ENCODE data around the gene MAN1B1. TPM values are rescaled to one million over a fixed set of nuclear protein-coding genes. Genes with fewer than 3 reads are reported as not detected.
"Not testable (repeated sequence)": the region's sequence is repeated elsewhere in the genome, so short reads cannot be mapped to it uniquely, and the experiment has no call there.

Gene MAN1B1
- total RNA-seq, 1 donor from 2014 or later, result 41.9 TPM

GRCh38 chr9:137114613-137115393 lies 28.0 kb downstream of the MAN1B1 start, which contains the start of gene DPP7:
Gene DPP7 (minus strand): TSS chr9:137114733. CDS start chr9:137114713, 20 bp downstream.
- H3K27me3 ChIP-seq (ENCODE audit: low read depth), result no peaks in the 10 kb centered on the region
- H3K9me3 ChIP-seq, result no peaks in the 10 kb centered on the region
- TF ChIP-seq CTCF (IDR thresholded peaks at IDR 0.05), result no peak
- ATAC-seq, result peak; percentile 89 to 94
- intact Hi-C loops (cut with DNase I), result no loop called here
- H3K4me1 ChIP-seq, result peaks cover 14% of the 10 kb centered on the region
- peak; percentile 87 for DNase-seq
- peak within 1 kb of the TSS; percentile 69 for H3K27ac ChIP-seq
- H3K4me3 ChIP-seq, result peak within 1 kb of the TSS; percentile 85
- H3K36me3 ChIP-seq, result peaks cover 32% of the 10 kb centered on the region

- peak in 1 of 2 donors; percentile 1 for ATAC-seq
Measured at GRCh38 chr9:137115394-137116026, 28.7 kb downstream of the MAN1B1 start.

GRCh38 chr9:137116027-137116507 lies 29.3 kb downstream of the MAN1B1 start:
- H3K4me3 ChIP-seq, result no peak overlapping the region
- no peak for TF ChIP-seq CTCF (IDR thresholded peaks at IDR 0.05)
- no peak overlapping the region for H3K27ac ChIP-seq
- no peaks in the 10 kb centered on the region for H3K27me3 ChIP-seq (ENCODE audit: low read depth)
- intact Hi-C loops (cut with DNase I), result no loop called here
- no peak for ATAC-seq
- no peak for DNase-seq
- no peaks in the 10 kb centered on the region for H3K9me3 ChIP-seq
- peaks cover 21% of the 10 kb centered on the region for H3K36me3 ChIP-seq
- H3K4me1 ChIP-seq, result peaks cover 14% of the 10 kb centered on the region

More at GRCh38 chr9:137115394-137116026, 28.7 kb downstream of the MAN1B1 start:
- TF ChIP-seq CTCF (IDR thresholded peaks at IDR 0.05), result no peak
- no peaks in the 10 kb centered on the region for H3K27me3 ChIP-seq (ENCODE audit: low read depth)
- peak overlapping the region; percentile 85 for H3K4me3 ChIP-seq
- no peak overlapping the region for H3K27ac ChIP-seq
- no peak for DNase-seq
- intact Hi-C loops (cut with DNase I), result no loop called here
- H3K9me3 ChIP-seq, result no peaks in the 10 kb centered on the region
- peaks cover 25% of the 10 kb centered on the region for H3K36me3 ChIP-seq
- H3K4me1 ChIP-seq, result peaks cover 14% of the 10 kb centered on the region

- Histone ChIP-seq H3K36me3 (peaks cover 16% of the 10 kb centered on the region), H3K4me3 (no peak overlapping the region), H3K4me1 (peaks cover 14% of the 10 kb centered on the region), H3K27me3 (ENCODE audit: low read depth) (no peaks in the 10 kb centered on the region), H3K27ac (no peak overlapping the region), H3K9me3 (no peaks in the 10 kb centered on the region)
- ATAC-seq (no peak), DNase-seq (no peak)
- intact Hi-C loops (cut with DNase I), result no loop called here
- TF ChIP-seq CTCF (IDR thresholded peaks at IDR 0.05), result no peak
Measured at GRCh38 chr9:137116728-137117127, 29.9 kb downstream of the MAN1B1 start.

GRCh38 chr9:137117269-137117731 lies 30.5 kb downstream of the MAN1B1 start:
- ATAC-seq, result no peak
- intact Hi-C loops (cut with DNase I), result no loop called here

GRCh38 chr9:137118092-137118603 lies 31.4 kb downstream of the MAN1B1 start:
- DNase-seq; H3K36me3 ChIP-seq; H3K27me3 ChIP-seq (ENCODE audit: low read depth); H3K4me3 ChIP-seq; H3K27ac ChIP-seq; intact Hi-C loops (cut with DNase I); H3K9me3 ChIP-seq; ATAC-seq: not testable (repeated sequence)
- peaks cover 14% of the 10 kb centered on the region for H3K4me1 ChIP-seq

More at GRCh38 chr9:137117269-137117731, 30.5 kb downstream of the MAN1B1 start:
- no peak for TF ChIP-seq CTCF (IDR thresholded peaks at IDR 0.05)
- no peak overlapping the region for H3K4me3 ChIP-seq
- DNase-seq, result no peak
- H3K9me3 ChIP-seq, result no peaks in the 10 kb centered on the region
- H3K4me1 ChIP-seq, result peaks cover 14% of the 10 kb centered on the region
- peaks cover 10% of the 10 kb centered on the region for H3K36me3 ChIP-seq
- no peaks in the 10 kb centered on the region for H3K27me3 ChIP-seq (ENCODE audit: low read depth)
- H3K27ac ChIP-seq, result no peak overlapping the region

- H3K9me3 ChIP-seq; intact Hi-C loops (cut with DNase I); H3K27me3 ChIP-seq (ENCODE audit: low read depth); H3K4me3 ChIP-seq; ATAC-seq; DNase-seq; H3K36me3 ChIP-seq; H3K27ac ChIP-seq: not testable (repeated sequence)
- peaks cover 10% of the 10 kb centered on the region for H3K4me1 ChIP-seq
Measured at GRCh38 chr9:137121927-137122795, 35.4 kb downstream of the MAN1B1 start.
